Ectodermal cell (in vitro differentiated cells): ENCODE data around the gene PLXNA2.

Experiments used
- H3K27ac ChIP-seq: 2 replicates; pipeline ENCODE4 v1.7.0; 2013; ENCODE audit warnings: mild to moderate bottlenecking, low read depth, low read length; ENCODE audit not compliant: insufficient read depth, poor library complexity, severe bottlenecking
- H3K27me3 ChIP-seq: 2 replicates; pipeline ENCODE4 v1.7.0; 2013; ENCODE audit warnings: mild to moderate bottlenecking, low read length; ENCODE audit not compliant: insufficient read depth, control insufficient read depth, poor library complexity, severe bottlenecking
- H3K36me3 ChIP-seq: one replicate; pipeline ENCODE4 v1.7.0; 2013; ENCODE audit warnings: low read length; ENCODE audit not compliant: control insufficient read depth, insufficient read depth
- H3K4me1 ChIP-seq: one replicate; pipeline ENCODE4 v1.7.0; 2013; ENCODE audit warnings: low read length; ENCODE audit not compliant: control insufficient read depth, insufficient read depth
- H3K4me3 ChIP-seq: 2 replicates; pipeline ENCODE4 v1.7.0; 2013; ENCODE audit warnings: low read depth, low read length, control low read depth; ENCODE audit not compliant: insufficient read depth
- H3K9me3 ChIP-seq: 2 replicates; pipeline ENCODE4 v1.7.0; 2013; ENCODE audit warnings: mild to moderate bottlenecking, low read length, moderate library complexity; ENCODE audit not compliant: control insufficient read depth
- WGBS, 2 experiments: methylation state at CpG; one replicate each; pipeline ENCODE4 v1.1.7; 2013; ENCODE audit warnings: missing lambda C conversion rate in 2 of 2; 5-methylcytosine and 5-hydroxymethylcytosine counted together

The PLXNA2 gene

GRCh38 chr1:208148380-208148779, 95.8 kb downstream of the PLXNA2 start:
- H3K4me1 ChIP-seq = peaks cover 45% of the 10 kb centered on the region
- H3K27ac ChIP-seq = no peak overlapping the region
- H3K36me3 ChIP-seq = no peaks in the 10 kb centered on the region
- H3K27me3 ChIP-seq = no peaks in the 10 kb centered on the region
- 92 to 95% methylated on average over 4 of the region's 4 CpGs for WGBS, 2 experiments
- H3K9me3 ChIP-seq = no peaks in the 10 kb centered on the region
- H3K4me3 ChIP-seq = no peak overlapping the region

GRCh38 chr1:208146650-208147049, 97.5 kb downstream of the PLXNA2 start:
- Histone ChIP-seq H3K27ac (no peak overlapping the region), H3K4me1 (peaks cover 41% of the 10 kb centered on the region), H3K36me3 (no peaks in the 10 kb centered on the region), H3K27me3 (no peaks in the 10 kb centered on the region), H3K9me3 (no peaks in the 10 kb centered on the region), H3K4me3 (no peak overlapping the region)
- WGBS, 2 experiments = 92 to 93% methylated on average over 3 of the region's 3 CpGs

- no peak overlapping the region for H3K4me3 ChIP-seq
- no peak overlapping the region for H3K27ac ChIP-seq
- no peaks in the 10 kb centered on the region for H3K9me3 ChIP-seq
- 59 to 60% methylated on average over 3 of the region's 3 CpGs for WGBS, 2 experiments
- peaks cover 28% of the 10 kb centered on the region for H3K4me1 ChIP-seq
- H3K36me3 ChIP-seq = no peaks in the 10 kb centered on the region
- H3K27me3 ChIP-seq = no peaks in the 10 kb centered on the region
These were observed 99.0 kb downstream of the PLXNA2 start for GRCh38 chr1:208145167-208145566.

GRCh38 chr1:208142590-208143382, 101.4 kb downstream of the PLXNA2 start:
- Histone ChIP-seq H3K9me3 (no peaks in the 10 kb centered on the region), H3K36me3 (no peaks in the 10 kb centered on the region), H3K4me3 (no peak overlapping the region), H3K27ac (no peak overlapping the region), H3K27me3 (no peaks in the 10 kb centered on the region), H3K4me1 (peaks cover 19% of the 10 kb centered on the region)
- WGBS, 2 experiments = 88 to 92% methylated on average over 5 of the region's 5 CpGs

- no peak overlapping the region for H3K27ac ChIP-seq
- H3K36me3 ChIP-seq = no peaks in the 10 kb centered on the region
- WGBS, 2 experiments = 87% methylated on average over 5 of the region's 5 CpGs
These were observed 102.5 kb downstream of the PLXNA2 start for GRCh38 chr1:208141610-208142192.

GRCh38 chr1:208139434-208140045, 104.6 kb downstream of the PLXNA2 start:
- Histone ChIP-seq H3K27ac (no peak overlapping the region), H3K9me3 (no peaks in the 10 kb centered on the region), H3K4me1 (peaks cover 11% of the 10 kb centered on the region), H3K36me3 (no peaks in the 10 kb centered on the region), H3K4me3 (no peak overlapping the region), H3K27me3 (no peaks in the 10 kb centered on the region)
- WGBS, 2 experiments = 63 to 64% methylated on average over 3 of the region's 3 CpGs

More at GRCh38 chr1:208141610-208142192, 102.5 kb downstream of the PLXNA2 start:
- Histone ChIP-seq H3K27me3 (no peaks in the 10 kb centered on the region), H3K9me3 (no peaks in the 10 kb centered on the region), H3K4me1 (peaks cover 19% of the 10 kb centered on the region), H3K4me3 (no peak overlapping the region)

GRCh38 chr1:208137193-208137592, 107.0 kb downstream of the PLXNA2 start:
- peaks cover 11% of the 10 kb centered on the region for H3K4me1 ChIP-seq

GRCh38 chr1:208136459-208137182, 107.6 kb downstream of the PLXNA2 start:
- Histone ChIP-seq H3K27me3 (no peaks in the 10 kb centered on the region), H3K4me3 (no peak overlapping the region), H3K36me3 (no peaks in the 10 kb centered on the region), H3K4me1 (peaks cover 14% of the 10 kb centered on the region), H3K27ac (no peak overlapping the region), H3K9me3 (no peaks in the 10 kb centered on the region)
- WGBS, 2 experiments = 92 to 93% methylated on average over 5 of the region's 5 CpGs

More at GRCh38 chr1:208137193-208137592, 107.0 kb downstream of the PLXNA2 start:
- H3K9me3 ChIP-seq = no peaks in the 10 kb centered on the region
- WGBS, 2 experiments = 89 to 97% methylated on average over 3 to 4 of the region's 4 CpGs
- H3K36me3 ChIP-seq = no peaks in the 10 kb centered on the region
- H3K27me3 ChIP-seq = no peaks in the 10 kb centered on the region
- H3K4me3 ChIP-seq = no peak overlapping the region
- H3K27ac ChIP-seq = no peak overlapping the region

GRCh38 chr1:208135354-208135753, 108.8 kb downstream of the PLXNA2 start:
- no peak overlapping the region for H3K27ac ChIP-seq
- 93 to 98% methylated on average over 2 of the region's 2 CpGs for WGBS, 2 experiments

GRCh38 chr1:208134491-208134890, 109.7 kb downstream of the PLXNA2 start:
- H3K4me1 ChIP-seq = peaks cover 29% of the 10 kb centered on the region
- WGBS, 2 experiments = 49 to 57% methylated on average over 5 of the region's 5 CpGs
- H3K36me3 ChIP-seq = no peaks in the 10 kb centered on the region
- no peak overlapping the region for H3K4me3 ChIP-seq
- peaks cover 4% of the 10 kb centered on the region for H3K27me3 ChIP-seq
- H3K27ac ChIP-seq = no peak overlapping the region
- no peaks in the 10 kb centered on the region for H3K9me3 ChIP-seq

More at GRCh38 chr1:208135354-208135753, 108.8 kb downstream of the PLXNA2 start:
- Histone ChIP-seq H3K36me3 (no peaks in the 10 kb centered on the region), H3K27me3 (peaks cover 4% of the 10 kb centered on the region), H3K4me1 (peaks cover 22% of the 10 kb centered on the region), H3K9me3 (no peaks in the 10 kb centered on the region), H3K4me3 (no peak overlapping the region)
